CD4-positive, alpha-beta T cell (primary cell): ENCODE data around the gene ALPK1. TPM values are rescaled to one million over a fixed set of nuclear protein-coding genes. Genes with fewer than 3 reads are reported as not detected.
"Not testable (repeated sequence)": the region's sequence is repeated elsewhere in the genome, so short reads cannot be mapped to it uniquely, and the experiment has no call there.

ENCODE experiments used
- ATAC-seq: fragments of 200-7000 bp; cut with Tn5 transposase; one replicate; pipeline ENCODE4 v1.10.0; 2022; ENCODE audit warnings: mild to moderate bottlenecking; ENCODE audit not compliant: poor library complexity
- CTCF ChIA-PET: fragments of 350-600 bp; sonication (Branson Sonifier 250); formaldehyde crosslinking; loops from one replicate; lab custom pipeline; 2021; ENCODE audit warnings: antibody characterized with exemption, inconsistent platforms; lab: Charles Lee
- POLR2A ChIA-PET: fragments of 350-600 bp; sonication (Branson Sonifier 250); formaldehyde crosslinking; loops from one replicate; lab custom pipeline; 2021; ENCODE audit warnings: antibody characterized with exemption, inconsistent platforms; lab: Charles Lee
- DNase-seq, 14 experiments: peaks; one replicate each; pipeline ENCODE4 v3.0.0-alpha.2; 2013 to 2020; ENCODE audit warnings: mixed read lengths in 2 of 14
- H3K27ac ChIP-seq, 2 donors: one replicate each; pipeline versions ENCODE4 v1.5.1 to v1.7.0; 2013; ENCODE audit warnings: low read length in 2 of 2, low read depth in 1 of 2, mild to moderate bottlenecking in 1 of 2
- H3K27me3 ChIP-seq, 2 experiments: 1 replicate in 1 of 2; 2 replicates in 1 of 2; pipeline versions ENCODE4 v1.6.1 to v1.7.0; 2013; ENCODE audit warnings: low read length in 2 of 2, control low read depth in 1 of 2, mild to moderate bottlenecking in 1 of 2, moderate library complexity in 1 of 2; ENCODE audit not compliant: insufficient read depth in 2 of 2, control insufficient read depth in 1 of 2
- H3K36me3 ChIP-seq: one replicate; pipeline ENCODE4 v1.6.1; 2013; ENCODE audit warnings: low read length, control low read depth; ENCODE audit not compliant: insufficient read depth
- H3K4me1 ChIP-seq: one replicate; pipeline ENCODE4 v1.6.1; 2013; ENCODE audit warnings: low read length, control low read depth; ENCODE audit not compliant: insufficient read depth
- H3K4me3 ChIP-seq: one replicate; pipeline ENCODE4 v1.5.1; 2013; ENCODE audit warnings: mild to moderate bottlenecking, low read length, moderate library complexity
- H3K9me3 ChIP-seq, 2 experiments: 1 replicate in 1 of 2; 2 replicates in 1 of 2; pipeline versions ENCODE4 v1.6.1 to v1.7.0; 2013; ENCODE audit warnings: low read length in 2 of 2, mild to moderate bottlenecking in 2 of 2, control low read depth in 1 of 2, moderate library complexity in 1 of 2; ENCODE audit not compliant: control insufficient read depth in 1 of 2, insufficient read depth in 1 of 2
- H3K27ac Mint-ChIP-seq: one replicate; pipeline ENCODE4 v1.8.0; 2020; ENCODE audit warnings: mixed read lengths
- H3K27me3 Mint-ChIP-seq: one replicate; pipeline ENCODE4 v1.8.0; 2021; ENCODE audit warnings: mixed read lengths
- H3K36me3 Mint-ChIP-seq: one replicate; pipeline ENCODE4 v1.8.0; 2021; ENCODE audit warnings: low read depth, mixed read lengths
- H3K4me1 Mint-ChIP-seq: one replicate; pipeline ENCODE4 v1.8.0; 2021; ENCODE audit warnings: low read depth, mixed read lengths
- H3K4me3 Mint-ChIP-seq: one replicate; pipeline ENCODE4 v1.8.0; 2020; ENCODE audit warnings: mild to moderate bottlenecking, mixed read lengths
- H3K9me3 Mint-ChIP-seq: one replicate; pipeline ENCODE4 v1.8.0; 2020; ENCODE audit warnings: mixed read lengths
- intact Hi-C, 2 experiments: fragments of 100-400 bp; cut with DNase I in 1 of 2; cut with micrococcal nuclease in 1 of 2; formaldehyde crosslinking; loops; one replicate each; pipeline versions ENCODE4 v1.15.1 to v1.9.0; 2023 to 2025; cut with DNase I, micrococcal nuclease
- total RNA-seq, 174 experiments: library from RNA in 2 of 174; stranded (reverse) in 2 of 174; gene quantifications; one replicate each; pipeline ENCODE4 v1.2.3 and lab custom pipeline; 2021 to 2026
- TF ChIP-seq, protein P1 (sequence below): fragments of 200-600 bp; IDR thresholded peaks from one replicate; pipeline ENCODE4 v1.8.0; 2022; ENCODE audit warnings: antibody characterized with exemption, mild to moderate bottlenecking

The ALPK1 gene
- total RNA-seq, 2 experiments from 2014 or later = 8.2 to 9.5 TPM

DNA sequence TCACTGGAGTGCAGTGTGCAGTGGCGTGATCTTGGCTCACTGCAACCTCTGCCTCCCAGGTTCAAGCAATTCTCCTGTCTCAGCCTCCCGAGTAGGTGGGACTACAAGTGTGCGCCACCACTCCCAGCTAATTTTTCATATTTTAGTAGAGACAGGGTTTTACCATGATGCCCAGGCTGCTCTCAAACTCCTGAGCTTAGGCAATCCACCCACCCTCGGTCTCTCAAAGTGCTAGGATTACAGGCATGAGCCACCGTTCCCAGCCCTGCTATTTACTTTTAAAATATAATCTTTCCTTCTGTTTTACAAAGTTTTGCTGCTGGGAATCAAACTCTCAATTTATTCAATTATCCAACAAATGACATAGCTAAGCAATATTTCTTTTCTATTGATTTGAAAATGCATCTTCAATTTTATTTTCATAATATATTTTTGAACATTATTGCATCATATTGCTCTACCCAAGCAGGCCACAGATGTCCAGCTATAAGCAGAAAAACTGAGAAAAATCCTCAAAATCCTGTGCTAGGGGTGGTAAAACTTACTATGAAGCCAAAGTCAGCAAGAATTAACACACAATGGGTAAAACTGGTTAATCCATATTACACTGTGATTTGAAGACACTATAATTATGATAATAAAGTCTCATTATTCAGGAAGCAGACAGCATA, 16.6 kb upstream of the ALPK1 start:
- Mint-ChIP-seq H3K4me3 (no peak overlapping the region), H3K27me3 (no peaks in the 10 kb centered on the region), H3K4me1 (peaks cover 76% of the 10 kb centered on the region), H3K36me3 (peaks cover 46% of the 10 kb centered on the region), H3K9me3 (peaks cover 2% of the 10 kb centered on the region), H3K27ac (peak overlapping the region; percentile 87)
- ATAC-seq (no peak), DNase-seq (no peak)
- no peak overlapping the region for H3K4me3 ChIP-seq
- H3K4me1 ChIP-seq = peaks cover 23% of the 10 kb centered on the region
- CTCF ChIA-PET = interaction anchor here (0.6 kb wide), 1 partner anchor 682 kb away, joined by 4 read pairs; no protein-coding TSS in a partner anchor
- intact Hi-C loops = loop anchor here in 1 of 2 experiments (5.0 to 10.0 kb wide), 4 partner anchors 43 to 1484 kb away; partner anchors contain the start of genes CAMK2D, LARP7 and ZGRF1
- H3K27me3 ChIP-seq = no peaks in the 10 kb centered on the region
- no peak overlapping the region for H3K27ac ChIP-seq
- H3K9me3 ChIP-seq = no peaks in the 10 kb centered on the region
- TF ChIP-seq, protein P1, sequence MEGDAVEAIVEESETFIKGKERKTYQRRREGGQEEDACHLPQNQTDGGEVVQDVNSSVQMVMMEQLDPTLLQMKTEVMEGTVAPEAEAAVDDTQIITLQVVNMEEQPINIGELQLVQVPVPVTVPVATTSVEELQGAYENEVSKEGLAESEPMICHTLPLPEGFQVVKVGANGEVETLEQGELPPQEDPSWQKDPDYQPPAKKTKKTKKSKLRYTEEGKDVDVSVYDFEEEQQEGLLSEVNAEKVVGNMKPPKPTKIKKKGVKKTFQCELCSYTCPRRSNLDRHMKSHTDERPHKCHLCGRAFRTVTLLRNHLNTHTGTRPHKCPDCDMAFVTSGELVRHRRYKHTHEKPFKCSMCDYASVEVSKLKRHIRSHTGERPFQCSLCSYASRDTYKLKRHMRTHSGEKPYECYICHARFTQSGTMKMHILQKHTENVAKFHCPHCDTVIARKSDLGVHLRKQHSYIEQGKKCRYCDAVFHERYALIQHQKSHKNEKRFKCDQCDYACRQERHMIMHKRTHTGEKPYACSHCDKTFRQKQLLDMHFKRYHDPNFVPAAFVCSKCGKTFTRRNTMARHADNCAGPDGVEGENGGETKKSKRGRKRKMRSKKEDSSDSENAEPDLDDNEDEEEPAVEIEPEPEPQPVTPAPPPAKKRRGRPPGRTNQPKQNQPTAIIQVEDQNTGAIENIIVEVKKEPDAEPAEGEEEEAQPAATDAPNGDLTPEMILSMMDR = no peak
- peaks cover 32% of the 10 kb centered on the region for H3K36me3 ChIP-seq
- POLR2A ChIA-PET = interaction anchor here (0.6 to 2.3 kb wide), 3 partner anchors 8 to 246 kb away, joined by 3 to 5 read pairs (median 3); no protein-coding TSS in a partner anchor

DNA sequence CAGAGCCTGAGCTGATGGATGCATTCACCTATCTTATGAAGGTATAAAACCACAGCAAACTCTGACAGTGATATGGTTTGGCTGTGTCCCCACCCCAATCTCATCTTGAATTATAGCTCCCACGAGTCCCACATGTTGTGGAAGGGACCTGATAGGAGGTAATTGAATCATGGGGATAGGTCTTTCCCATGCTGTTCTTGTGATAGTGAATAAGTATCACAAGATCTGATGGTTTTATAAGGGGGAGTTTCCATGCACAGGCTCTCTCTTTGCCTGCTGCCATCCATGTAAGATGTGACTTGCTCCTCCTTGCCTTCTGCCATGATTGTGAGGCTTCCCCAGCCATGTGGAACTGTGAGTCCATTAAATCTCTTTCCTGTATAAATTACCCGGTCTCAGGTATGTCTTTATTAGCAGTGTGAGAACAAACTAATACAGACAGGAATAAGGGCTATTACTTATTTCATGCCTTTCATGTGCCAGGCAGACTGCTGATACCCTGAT, 15.2 kb upstream of the ALPK1 start:
- H3K9me3 ChIP-seq, ATAC-seq, DNase-seq, CTCF ChIA-PET, H3K9me3 Mint-ChIP-seq, H3K27ac ChIP-seq, H3K27me3 Mint-ChIP-seq, H3K4me3 ChIP-seq, H3K27me3 ChIP-seq: not testable (repeated sequence)
- peaks cover 19% of the 10 kb centered on the region for H3K36me3 ChIP-seq
- Mint-ChIP-seq H3K27ac (peak overlapping the region; percentile 87), H3K4me3 (peak overlapping the region; percentile 83), H3K4me1 (peaks cover 87% of the 10 kb centered on the region), H3K36me3 (peaks cover 44% of the 10 kb centered on the region)
- POLR2A ChIA-PET = interaction anchor here (0.8 kb wide), 1 partner anchor 50 kb away, joined by 3 read pairs; no protein-coding TSS in a partner anchor
- H3K4me1 ChIP-seq = peaks cover 34% of the 10 kb centered on the region
- intact Hi-C loops = loop anchor here in 1 of 2 experiments (5.0 to 10.0 kb wide), 4 partner anchors 45 to 1483 kb away; partner anchors contain the start of genes CAMK2D, LARP7 and ZGRF1

DNA sequence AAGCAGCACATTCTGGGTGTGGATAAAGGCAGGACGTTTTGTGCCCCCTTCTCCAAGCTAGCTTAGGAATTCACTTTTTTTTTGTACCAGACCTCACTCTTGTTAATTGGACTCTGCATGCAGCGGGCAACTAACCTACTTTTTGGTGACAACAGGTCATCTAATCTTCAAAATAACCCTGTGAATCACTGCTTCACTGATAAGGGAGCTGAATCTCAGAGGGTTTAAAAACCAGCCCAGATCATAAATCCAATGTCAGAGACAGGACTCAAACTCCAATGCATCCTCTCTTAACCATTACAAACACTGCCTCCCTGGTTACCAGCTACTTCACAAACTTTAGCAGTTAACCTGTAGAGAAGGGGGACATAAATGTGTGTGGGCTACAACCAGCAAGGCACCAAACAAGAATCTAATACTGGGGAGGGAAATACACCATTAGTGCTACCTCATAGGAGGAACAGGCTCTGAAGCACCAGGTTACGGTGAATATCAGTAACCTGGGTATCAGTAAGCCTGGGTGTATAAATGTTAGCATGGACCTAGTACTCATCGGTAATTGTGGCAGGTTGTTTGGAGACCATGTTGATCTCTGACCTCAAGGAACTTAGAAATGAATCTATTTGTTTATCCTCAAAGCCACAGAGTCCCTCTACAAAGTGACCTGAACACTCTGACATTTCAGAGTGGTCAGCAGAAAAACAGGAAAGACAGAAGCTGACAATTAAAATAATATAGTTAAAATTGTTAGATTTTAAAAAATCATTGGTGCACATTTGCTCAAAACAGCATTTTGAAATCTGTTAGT, 14.1 kb upstream of the ALPK1 start:
- Mint-ChIP-seq H3K9me3 (peaks cover 2% of the 10 kb centered on the region), H3K4me3 (peak overlapping the region; percentile 83), H3K36me3 (peaks cover 34% of the 10 kb centered on the region), H3K27ac (peak overlapping the region; percentile 87), H3K4me1 (peaks cover 88% of the 10 kb centered on the region), H3K27me3 (no peaks in the 10 kb centered on the region)
- ChIA-PET POLR2A (interaction anchor here (0.5 to 1.9 kb wide), 3 partner anchors 9 to 51 kb away, joined by 3 to 5 read pairs (median 5); partner anchors contain the start of gene AP1AR), CTCF (no interaction called here)
- TF ChIP-seq, protein P1 = no peak
- H3K4me3 ChIP-seq = peak overlapping the region; percentile 78
- no peaks in the 10 kb centered on the region for H3K27me3 ChIP-seq
- ATAC-seq (no peak), DNase-seq (no peak)
- H3K36me3 ChIP-seq = peaks cover 9% of the 10 kb centered on the region
- H3K9me3 ChIP-seq = peaks cover 0 to 4% of the 10 kb centered on the region in 2 experiments
- intact Hi-C loops = loop anchor here in 1 of 2 experiments (5.0 to 10.0 kb wide), 4 partner anchors 46 to 1482 kb away; partner anchors contain the start of genes CAMK2D, LARP7 and ZGRF1
- H3K27ac ChIP-seq = no peak overlapping the region
- H3K4me1 ChIP-seq = peaks cover 44% of the 10 kb centered on the region
